Smooth muscle cell (in vitro differentiated cells): ENCODE results near the gene SIAH1. TPM values are rescaled to one million over a fixed set of nuclear protein-coding genes. Genes with fewer than 3 reads are reported as not detected.

ENCODE experiments used
- DNase-seq: peaks from one replicate; lab custom pipeline; 2025; ENCODE audit not compliant: unreplicated experiment; lab: John Stamatoyannopoulos, UW
- H2AFZ ChIP-seq: fragments of 200-600 bp; sonication (generic); 2 replicates; pipeline ENCODE4 v1.6.0; 2016; ENCODE audit warnings: antibody characterized with exemption, low read depth, mild to moderate bottlenecking
- H3F3A ChIP-seq: fragments of 200-600 bp; sonication (generic); 2 replicates; pipeline ENCODE4 v1.6.0; 2017; ENCODE audit warnings: antibody characterized with exemption, low read depth
- H3K27ac ChIP-seq: fragments of 200-600 bp; sonication (generic); 2 replicates; pipeline ENCODE4 v1.5.1; 2016; ENCODE audit warnings: low read depth, mild to moderate bottlenecking
- H3K27me3 ChIP-seq: fragments of 200-600 bp; sonication (generic); 2 replicates; pipeline ENCODE4 v1.6.1; 2016; ENCODE audit warnings: low read depth, mild to moderate bottlenecking
- H3K36me3 ChIP-seq: fragments of 200-600 bp; sonication (generic); 2 replicates; pipeline ENCODE4 v1.5.1; 2016; ENCODE audit warnings: low read depth
- H3K4me1 ChIP-seq: fragments of 200-600 bp; sonication (generic); 2 replicates; pipeline ENCODE4 v1.5.1; 2016; ENCODE audit warnings: low read depth
- H3K4me2 ChIP-seq: fragments of 200-600 bp; sonication (generic); 2 replicates; pipeline ENCODE4 v1.6.0; 2016; ENCODE audit warnings: mild to moderate bottlenecking
- H3K4me3 ChIP-seq: fragments of 200-600 bp; sonication (generic); 2 replicates; pipeline ENCODE4 v1.5.1; 2016; ENCODE audit warnings: mild to moderate bottlenecking
- H3K79me2 ChIP-seq: fragments of 200-600 bp; sonication (generic); 2 replicates; pipeline ENCODE4 v1.6.0; 2016; ENCODE audit warnings: low read depth, mild to moderate bottlenecking
- H3K9ac ChIP-seq: fragments of 200-600 bp; sonication (generic); 2 replicates; pipeline ENCODE4 v1.6.0; 2016; ENCODE audit warnings: low read depth
- H3K9me3 ChIP-seq: fragments of 200-600 bp; sonication (generic); replicated peaks from 2 replicates; pipeline ENCODE4 v1.5.1; 2016; ENCODE audit warnings: low read depth
- H4K20me1 ChIP-seq: fragments of 200-600 bp; sonication (generic); 2 replicates; pipeline ENCODE4 v1.6.0; 2016; ENCODE audit warnings: low read depth
- CTCF ChIP-seq: fragments of 200-600 bp; sonication (generic); IDR thresholded peaks from 2 replicates; pipeline ENCODE4 v1.5.1; 2017; ENCODE audit warnings: borderline replicate concordance, mild to moderate bottlenecking, antibody characterized with exemption; ENCODE audit not compliant: insufficient read depth, poor library complexity, severe bottlenecking
- WGBS: methylation state at CpG from one replicate; pipeline ENCODE4 v1.1.7; 2016; ENCODE audit warnings: low lambda C conversion rate; 5-methylcytosine and 5-hydroxymethylcytosine counted together
- polyA plus RNA-seq: library from polyadenylated mRNA; unstranded; fragments of >200 nt; fragmentation: Nextera tagmentation; extraction: Ambion mirVana; gene quantifications from 2 replicates; pipeline ENCODE4 v1.2.1, GENCODE V29; 2016
- total RNA-seq: library from RNA; depleted of rRNA; stranded (reverse); fragments of >200 nt; gene quantifications from 2 replicates; pipeline ENCODE4 v1.2.3, GENCODE V29; 2014

SIAH1 gene
- total and polyA plus RNA-seq, 2 experiments from 2014 or later, result 24.5 to 34.0 TPM

- no peak for TF ChIP-seq CTCF
- Histone ChIP-seq H3K9ac (peak overlapping the region; percentile 98), H3K27me3 (no peaks in the 10 kb centered on the region), H2AFZ (no peak overlapping the region), H3K4me1 (peaks cover 16% of the 10 kb centered on the region), H4K20me1 (peaks cover 47% of the 10 kb centered on the region), H3K4me2 (peak overlapping the region; percentile 95), H3F3A (no peaks in the 10 kb centered on the region), H3K9me3 (no peaks in the 10 kb centered on the region), H3K36me3 (no peaks in the 10 kb centered on the region), H3K27ac (peak overlapping the region; percentile 99), H3K79me2 (peaks cover 48% of the 10 kb centered on the region), H3K4me3 (peak overlapping the region; percentile 85)
- no peak for DNase-seq
- whole genome bisulfite sequencing, result under 1% methylated on average over 18 of the region's 103 CpGs
Measured at GRCh38 chr16:48384520-48385252, 527 bp downstream of the SIAH1 start.

- H4K20me1 ChIP-seq, result peaks cover 54% of the 10 kb centered on the region
- H3K27me3 ChIP-seq, result no peaks in the 10 kb centered on the region
- H3K79me2 ChIP-seq, result peaks cover 55% of the 10 kb centered on the region
- H3K4me1 ChIP-seq, result peaks cover 23% of the 10 kb centered on the region
- peak overlapping the region; percentile 83 for H3K27ac ChIP-seq
- TF ChIP-seq CTCF, result no peak
- no peaks in the 10 kb centered on the region for H3F3A ChIP-seq
- no peak for DNase-seq
- H3K9ac ChIP-seq, result peak overlapping the region; percentile 88
- peak overlapping the region; percentile 85 for H3K4me3 ChIP-seq
- H3K36me3 ChIP-seq, result no peaks in the 10 kb centered on the region
- under 1% methylated on average over 15 of the region's 15 CpGs for WGBS
- H2AFZ ChIP-seq, result no peak overlapping the region
- H3K9me3 ChIP-seq, result no peaks in the 10 kb centered on the region
- H3K4me2 ChIP-seq, result peak overlapping the region; percentile 95
Measured at GRCh38 chr16:48383877-48384519, 1.2 kb downstream of the SIAH1 start.

DNA sequence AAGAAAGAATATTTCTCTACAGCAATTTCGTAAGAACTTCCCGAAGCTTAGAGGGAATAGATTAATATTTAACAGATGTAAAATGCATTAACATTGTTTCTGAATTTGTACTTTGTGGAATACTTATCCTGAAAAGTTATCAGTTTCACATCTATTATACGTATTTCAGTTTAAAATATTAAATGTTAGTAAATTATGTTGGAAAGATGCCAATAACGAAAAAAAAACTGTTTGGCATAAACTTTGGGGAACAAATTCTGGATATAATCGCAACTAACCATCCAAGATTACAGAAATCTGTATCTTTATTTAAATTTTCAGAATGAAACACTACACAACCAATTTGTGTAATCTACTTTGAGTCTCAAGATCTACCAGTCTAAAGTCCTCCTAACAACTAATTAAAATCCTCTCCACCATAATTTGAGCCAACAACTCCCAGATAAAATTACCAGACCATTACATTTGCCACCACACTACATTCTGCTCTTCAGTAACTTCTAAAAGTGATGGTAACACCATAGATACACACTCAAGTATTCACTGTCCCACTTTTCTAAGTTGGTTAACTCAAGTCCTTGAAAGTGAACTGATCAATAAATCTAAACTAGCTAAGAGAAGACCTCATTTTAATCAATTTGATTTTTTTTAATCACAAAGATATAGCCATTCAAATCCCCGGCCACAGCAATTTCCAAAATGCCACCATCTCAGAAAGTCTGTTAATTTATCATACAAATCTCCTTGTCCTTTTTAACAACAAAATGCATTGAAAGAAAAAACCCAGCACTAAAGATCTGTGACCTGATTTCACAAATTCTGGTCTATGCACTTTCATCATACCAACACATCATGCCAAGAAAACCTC lies 2.0 kb downstream of the SIAH1 start:
- no peaks in the 10 kb centered on the region for H3K36me3 ChIP-seq
- H3F3A ChIP-seq, result no peaks in the 10 kb centered on the region
- DNase-seq, result no peak

More for the DNA sequence above, 2.0 kb downstream of the SIAH1 start:
- Histone ChIP-seq H3K9me3 (no peaks in the 10 kb centered on the region), H3K4me1 (peaks cover 24% of the 10 kb centered on the region), H3K9ac (peak overlapping the region; percentile 88), H3K27me3 (no peaks in the 10 kb centered on the region), H4K20me1 (peaks cover 61% of the 10 kb centered on the region), H3K27ac (peak overlapping the region; percentile 83), H3K4me3 (peak overlapping the region; percentile 85), H3K4me2 (peak overlapping the region; percentile 95), H3K79me2 (peaks cover 62% of the 10 kb centered on the region), H2AFZ (no peak overlapping the region)
- no peak for TF ChIP-seq CTCF
- 84% methylated on average over 6 of the region's 6 CpGs for WGBS
